Muscle of arm (tissue), 12 donors: ENCODE results near the gene COL25A1. TPM values are rescaled to one million over a fixed set of nuclear protein-coding genes. Genes with fewer than 3 reads are reported as not detected.

ENCODE experiments used
- DNase-seq: peaks from one replicate; pipeline ENCODE4 v3.0.0-alpha.2; 2013
- polyA plus RNA-seq, 12 donors: library from polyadenylated mRNA; unstranded; fragments of 120-200 nt; gene quantifications; one replicate each; pipeline ENCODE4 v1.2.1, GENCODE V29; 2013; ENCODE audit not compliant: insufficient read length in 12 of 12

COL25A1 gene
- polyA plus RNA-seq, 12 donors: 3.0 to 14.5 (median 6.1) TPM; not detected in 1

- DNase-seq: no peak
Observed at GRCh38 chr4:108763986-108764385, 538.5 kb downstream of the COL25A1 start.

GRCh38 chr4:108763226-108763593 lies 539.2 kb downstream of the COL25A1 start:
- DNase-seq: peak; percentile 9

GRCh38 chr4:108762559-108763225 lies 539.8 kb downstream of the COL25A1 start, which contains the start of gene ETNPPL:
Gene ETNPPL, minus strand, starts transcription at chr4:108763053. Its CDS starts 155 bp downstream, at chr4:108762898.
- DNase-seq: peak; percentile 31

Other genes with a start within 250 kb of the COL25A1 start
- gene SEC24B, start 131.2 kb upstream of the COL25A1 start, polyA plus RNA-seq: 10 to 100 TPM in 11 of 12 donors, not detected in 1; 17.2 to 40.9 (median 30.4) TPM